Spinal cord (tissue), 10 donors: ENCODE results near the gene KRTAP10-2. TPM values are rescaled to one million over a fixed set of nuclear protein-coding genes. Genes with fewer than 3 reads are reported as not detected.
"Not testable (repeated sequence)": the region's sequence is repeated elsewhere in the genome, so short reads cannot be mapped to it uniquely, and the experiment has no call there.

Experiments used
- DNase-seq, 6 donors: peaks; one replicate each; pipeline versions ENCODE4 v3.0.0 to v3.0.0-alpha.2; 2013 to 2015; ENCODE audit warnings: low spot score in 6 of 6, low read depth in 4 of 6
- H3K27ac ChIP-seq: one replicate; pipeline ENCODE4 v1.5.1; 2013; ENCODE audit warnings: low read depth, low read length, control low read depth
- H3K27me3 ChIP-seq: one replicate; pipeline ENCODE4 v1.6.1; 2013; ENCODE audit warnings: low read length; ENCODE audit not compliant: control insufficient read depth, insufficient read depth
- H3K36me3 ChIP-seq: one replicate; pipeline ENCODE4 v1.6.1; 2013; ENCODE audit warnings: low read length; ENCODE audit not compliant: control insufficient read depth, insufficient read depth
- H3K4me1 ChIP-seq: one replicate; pipeline ENCODE4 v1.6.1; 2013; ENCODE audit warnings: low read length; ENCODE audit not compliant: control insufficient read depth, insufficient read depth
- H3K4me3 ChIP-seq: one replicate; pipeline ENCODE4 v1.5.1; 2013; ENCODE audit warnings: low read depth, low read length, control low read depth
- H3K9me3 ChIP-seq: one replicate; pipeline ENCODE4 v1.6.1; 2013; ENCODE audit warnings: low read length; ENCODE audit not compliant: control insufficient read depth, insufficient read depth
- WGBS: methylation state at CpG from one replicate; pipeline ENCODE4 v1.1.5; 2013; ENCODE audit warnings: missing lambda C conversion rate; ENCODE audit not compliant: insufficient coverage; 5-methylcytosine and 5-hydroxymethylcytosine counted together
- polyA plus RNA-seq, 2 donors: library from polyadenylated mRNA; unstranded; fragments of 120-200 nt; gene quantifications; one replicate each; pipeline ENCODE4 v1.2.1, GENCODE V29; 2013; ENCODE audit not compliant: insufficient read length in 2 of 2
- total RNA-seq, 2 donors: library from RNA; depleted of rRNA in 1 of 2; stranded (reverse); fragments of 120-200 nt in 1 of 2; fragments of >200 nt in 1 of 2; gene quantifications; one replicate each; pipeline versions ENCODE4 v1.2.3 to v1.2.4, GENCODE V29; 2013 to 2014
- donor health status: healthy.

The KRTAP10-2 gene
- total and polyA plus RNA-seq, 4 donors, result not detected

GRCh38 chr21:44574457-44575306, 23.4 kb upstream of the KRTAP10-2 start:
- Histone ChIP-seq H3K36me3 (no peaks in the 10 kb centered on the region), H3K4me1 (peaks cover 4% of the 10 kb centered on the region), H3K27ac (no peak overlapping the region), H3K9me3 (peaks cover 4% of the 10 kb centered on the region), H3K4me3 (no peak overlapping the region), H3K27me3 (no peaks in the 10 kb centered on the region)
- DNase-seq, result no peak
- 33% methylated on average over 21 of the region's 21 CpGs for WGBS

GRCh38 chr21:44573630-44574456, 22.5 kb upstream of the KRTAP10-2 start, which contains the start of gene KRTAP10-4:
TSS of gene KRTAP10-4 (plus strand) at chr21:44573729. CDS start at chr21:44573759, 30 bp downstream.
- not testable (repeated sequence) for H3K36me3 ChIP-seq, H3K27ac ChIP-seq, H3K27me3 ChIP-seq, DNase-seq, H3K9me3 ChIP-seq, H3K4me3 ChIP-seq, H3K4me1 ChIP-seq
- WGBS, result 53% methylated on average over 13 of the region's 25 CpGs

DNA sequence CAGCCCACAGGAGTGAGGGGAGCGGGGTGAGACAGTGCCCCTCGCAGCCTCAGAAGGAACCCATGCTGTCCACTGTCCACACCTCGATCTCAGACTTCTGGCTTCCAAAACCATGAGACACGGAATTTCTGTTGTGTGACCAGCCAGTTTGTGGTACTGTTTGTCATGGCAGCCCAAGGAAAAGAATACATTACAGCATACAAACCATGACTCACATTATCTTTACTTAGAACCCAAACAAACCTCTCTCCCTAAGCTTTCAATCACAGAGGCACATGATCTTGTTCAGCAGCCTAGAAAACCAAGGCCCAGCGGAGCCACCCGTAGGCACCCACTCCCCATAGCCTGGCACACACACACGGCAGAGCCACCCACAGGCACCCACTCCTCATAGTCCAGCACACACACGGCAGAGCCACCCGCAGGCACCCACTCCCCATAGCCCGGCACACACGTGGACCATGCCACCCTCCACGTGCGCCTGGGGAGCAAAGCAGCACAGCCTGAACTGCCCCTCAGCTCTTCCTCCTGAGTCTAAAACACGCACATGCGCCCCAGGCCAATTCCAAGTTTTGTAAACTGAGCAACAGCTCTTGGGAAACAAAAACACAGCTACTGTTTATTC, 21.8 kb upstream of the KRTAP10-2 start:
- H3K27me3 ChIP-seq, result no peaks in the 10 kb centered on the region
- 91% methylated on average over 14 of the region's 15 CpGs for WGBS
- no peak for DNase-seq

DNA sequence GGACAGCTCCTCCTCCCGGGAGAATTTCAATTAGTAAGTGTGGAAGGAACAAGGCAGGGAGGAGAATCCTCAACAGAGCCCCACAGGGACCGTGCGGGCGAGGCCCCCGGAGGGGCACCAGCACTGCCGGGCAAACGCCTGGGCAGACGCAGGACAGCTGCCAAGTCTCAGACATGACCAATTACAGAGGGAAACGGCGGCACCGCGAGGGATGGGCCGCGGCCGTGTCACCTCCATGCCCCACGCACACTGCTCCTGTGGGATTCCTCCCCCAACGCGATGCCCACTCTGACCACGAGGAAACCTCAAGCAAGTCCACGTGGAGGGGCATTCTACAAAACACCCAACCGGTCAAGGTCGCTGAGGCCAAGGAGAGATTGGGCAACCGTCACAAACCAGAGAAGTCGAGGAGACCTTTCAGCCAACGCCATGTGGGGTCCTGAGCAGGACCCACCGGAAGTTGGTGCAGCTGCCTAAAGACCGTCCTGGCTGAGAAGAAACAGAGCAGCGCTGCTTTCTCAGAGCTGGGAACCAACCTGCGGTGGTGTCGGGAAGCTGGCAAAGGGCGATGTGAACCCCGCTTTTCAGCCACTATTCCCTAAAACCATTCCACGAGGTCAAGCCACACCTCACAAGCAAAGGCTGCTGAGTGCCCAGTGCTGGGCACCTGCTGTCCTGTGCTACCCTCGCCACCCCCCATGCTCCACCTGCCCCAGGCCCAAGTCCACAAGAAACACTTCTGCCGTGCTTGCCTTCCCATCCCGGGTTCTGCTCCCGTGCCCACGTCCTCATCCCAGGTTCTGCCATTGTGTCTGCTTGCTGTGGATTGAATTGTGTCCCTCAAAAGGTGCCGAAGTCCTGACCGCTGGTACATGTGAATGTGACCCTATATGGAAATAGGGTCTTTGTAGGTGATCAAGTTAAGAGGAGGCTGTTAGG, 20.8 kb upstream of the KRTAP10-2 start:
- H3K9me3 ChIP-seq, result peaks cover 2% of the 10 kb centered on the region

More for the DNA sequence above, 21.8 kb upstream of the KRTAP10-2 start:
- Histone ChIP-seq H3K4me1 (peaks cover 4% of the 10 kb centered on the region), H3K36me3 (no peaks in the 10 kb centered on the region), H3K27ac (no peak overlapping the region), H3K4me3 (no peak overlapping the region), H3K9me3 (peaks cover 4% of the 10 kb centered on the region)

GRCh38 chr21:44571296-44571695, 20.0 kb upstream of the KRTAP10-2 start:
- DNase-seq, result no peak
- H3K4me1 ChIP-seq, result peaks cover 4% of the 10 kb centered on the region
- no peaks in the 10 kb centered on the region for H3K9me3 ChIP-seq
- no peak overlapping the region for H3K27ac ChIP-seq
- H3K4me3 ChIP-seq, result no peak overlapping the region
- H3K36me3 ChIP-seq, result no peaks in the 10 kb centered on the region
- H3K27me3 ChIP-seq, result no peaks in the 10 kb centered on the region
- 100% methylated on average over 2 of the region's 4 CpGs for WGBS

More for the DNA sequence above, 20.8 kb upstream of the KRTAP10-2 start:
- Histone ChIP-seq H3K27ac (no peak overlapping the region), H3K36me3 (no peaks in the 10 kb centered on the region), H3K27me3 (no peaks in the 10 kb centered on the region), H3K4me3 (no peak overlapping the region), H3K4me1 (peaks cover 4% of the 10 kb centered on the region)
- DNase-seq, result no peak
- WGBS, result 93% methylated on average over 40 of the region's 40 CpGs

GRCh38 chr21:44569861-44570517, 18.7 kb upstream of the KRTAP10-2 start:
- 81% methylated on average over 12 of the region's 12 CpGs for WGBS
- Histone ChIP-seq H3K9me3 (no peaks in the 10 kb centered on the region), H3K36me3 (no peaks in the 10 kb centered on the region), H3K4me3 (no peak overlapping the region), H3K27ac (no peak overlapping the region), H3K4me1 (peaks cover 3% of the 10 kb centered on the region), H3K27me3 (no peaks in the 10 kb centered on the region)
- no peak for DNase-seq

DNA sequence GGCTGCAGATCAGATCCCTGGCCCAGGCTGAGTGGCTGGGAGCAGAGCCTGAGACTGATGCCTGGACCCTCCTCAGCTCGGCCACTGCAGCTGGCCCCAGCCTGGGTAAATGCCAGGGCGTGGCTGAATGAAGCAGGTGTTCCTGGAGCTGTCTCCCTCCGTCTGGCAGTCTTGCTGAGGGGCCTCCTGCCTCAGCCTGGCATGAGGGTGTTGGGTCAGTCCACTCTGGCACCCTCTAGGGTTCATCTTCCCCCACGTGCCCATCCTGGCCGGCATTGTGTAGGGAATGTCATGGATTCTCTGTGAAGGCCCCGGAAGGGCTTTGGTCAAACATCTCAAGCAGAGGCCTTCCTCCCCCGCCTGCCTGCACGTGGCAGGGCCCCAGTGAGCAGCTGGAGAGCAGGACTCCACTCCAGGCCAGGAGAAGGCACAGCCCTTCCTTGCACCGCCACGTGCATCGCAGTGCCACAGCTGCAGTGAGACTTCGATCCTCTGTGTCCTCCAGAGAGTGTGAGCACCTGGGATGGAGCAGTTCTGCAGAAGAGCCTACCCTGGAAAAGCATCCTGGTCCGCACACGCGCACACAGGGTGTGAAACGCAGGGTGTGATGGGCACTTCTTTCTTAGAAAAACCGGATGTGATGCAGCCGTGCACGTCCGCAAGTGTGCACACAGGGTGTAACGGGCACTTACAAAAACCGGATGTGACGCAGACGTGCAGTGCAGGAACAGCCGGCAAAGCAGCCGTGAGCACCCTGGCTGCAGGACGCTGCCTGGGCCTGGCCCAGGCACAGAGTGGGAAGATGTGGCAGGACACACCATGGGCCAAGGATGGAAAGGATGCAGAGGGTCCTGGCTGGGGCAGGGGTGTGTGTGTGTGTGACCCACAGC, 17.6 kb upstream of the KRTAP10-2 start:
- DNase-seq, result no peak
- H3K27me3 ChIP-seq, result no peaks in the 10 kb centered on the region
- H3K4me1 ChIP-seq, result no peaks in the 10 kb centered on the region
- no peaks in the 10 kb centered on the region for H3K9me3 ChIP-seq
- H3K36me3 ChIP-seq, result no peaks in the 10 kb centered on the region
- 82% methylated on average over 25 of the region's 27 CpGs for WGBS
- H3K4me3 ChIP-seq, result no peak overlapping the region
- no peak overlapping the region for H3K27ac ChIP-seq

DNA sequence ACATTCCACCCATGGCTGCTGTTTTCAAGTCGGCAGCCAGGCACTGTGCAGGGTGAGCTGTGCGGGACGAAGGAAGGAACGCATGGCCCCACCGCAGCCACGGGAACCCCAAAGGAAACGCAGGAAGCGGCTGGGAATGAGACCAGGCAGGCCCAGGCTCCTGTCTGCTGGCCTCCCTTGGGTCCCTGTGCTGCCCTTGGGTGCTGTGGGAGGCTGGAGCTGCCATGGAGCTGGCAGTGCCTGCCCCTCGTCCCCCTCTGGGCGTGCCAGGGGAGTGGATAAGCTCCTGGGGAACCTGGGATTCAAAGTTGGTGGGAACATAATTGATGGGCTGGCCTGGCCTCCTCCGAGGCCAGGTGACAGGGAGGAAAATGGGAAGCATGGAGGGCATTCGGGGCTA, 17.0 kb upstream of the KRTAP10-2 start:
- no peak for DNase-seq
- H3K4me3 ChIP-seq, result no peak overlapping the region
- no peaks in the 10 kb centered on the region for H3K9me3 ChIP-seq
- H3K27me3 ChIP-seq, result no peaks in the 10 kb centered on the region
- no peaks in the 10 kb centered on the region for H3K36me3 ChIP-seq
- H3K4me1 ChIP-seq, result no peaks in the 10 kb centered on the region
- WGBS, result 80% methylated on average over 12 of the region's 12 CpGs
- H3K27ac ChIP-seq, result no peak overlapping the region
